HepG2 (cell line): ENCODE data around the gene VSTM1. TPM values are rescaled to one million over a fixed set of nuclear protein-coding genes. Genes with fewer than 3 reads are reported as not detected.

ENCODE experiments used
- ATAC-seq: fragments of 200-7000 bp; cut with Tn5 transposase; 3 replicates; pipeline ENCODE4 v1.9.1; 2020; ENCODE audit warnings: mild to moderate bottlenecking, moderate library complexity
- BruUV-seq: library from RNA; stranded (reverse); fragments of 400-500 nt; replicated peaks from 2 replicates; lab custom pipeline; 2021; lab: Mats Ljungman, UMichigan
- CTCF ChIA-PET: fragments of 300-600 bp; formaldehyde crosslinking; extraction: SDS; loops from one replicate; lab custom pipeline; 2021; ENCODE audit warnings: low total read pairs, inconsistent platforms, low intra/inter-chr PET ratio; lab: Yijun Ruan, JAX
- POLR2A ChIA-PET: fragments of 350-600 bp; sonication (Branson Sonifier 250); formaldehyde crosslinking; loops from one replicate; lab custom pipeline; 2020; ENCODE audit warnings: antibody characterized with exemption, inconsistent platforms; lab: Yijun Ruan, JAX
- DNase-seq: peaks from one replicate; pipeline ENCODE4 v3.0.0-alpha.2; 2015; ENCODE audit warnings: low spot score
- FAIRE-seq: peaks from 3 replicates; lab custom pipeline; 2011; peaks lifted over from hg19 to GRCh38; lab: Jason Lieb, UNC
- H2AFZ ChIP-seq: one replicate; pipeline ENCODE4 v1.6.1; 2011; ENCODE audit warnings: low read length, inconsistent platforms
- H3K27ac ChIP-seq: fragments of 300-600 bp; 3 replicates; pipeline ENCODE4 v1.8.0; 2011; ENCODE audit warnings: mixed run types, mild to moderate bottlenecking, mixed read lengths, low read length, inconsistent platforms; ENCODE audit not compliant: insufficient read depth; ENCODE audit errors: extremely low read length
- H3K27me3 ChIP-seq, 2 experiments: fragments of 200-600 bp in 1 of 2; 2 replicates in 1 of 2; 3 replicates in 1 of 2; pipeline versions ENCODE4 v1.6.0 to v1.8.0; 2011; ENCODE audit warnings: low read length in 2 of 2, mild to moderate bottlenecking in 2 of 2, moderate library complexity in 2 of 2, inconsistent platforms in 1 of 2; ENCODE audit not compliant: insufficient read depth in 2 of 2, control insufficient read depth in 1 of 2
- H3K36me3 ChIP-seq, 2 experiments: fragments of 200-600 bp in 1 of 2; replicated peaks in 1 of 2; 2 replicates in 1 of 2; 3 replicates in 1 of 2; pipeline versions ENCODE4 v1.5.1 to v1.8.0; 2011; ENCODE audit warnings: low read length in 2 of 2, inconsistent platforms in 1 of 2; ENCODE audit not compliant: insufficient read depth in 2 of 2, control insufficient read depth in 1 of 2
- H3K4me1 ChIP-seq: 2 replicates; pipeline ENCODE4 v1.5.1; 2012; ENCODE audit warnings: low read length, inconsistent platforms; ENCODE audit not compliant: insufficient read depth
- H3K4me2 ChIP-seq: 2 replicates; pipeline ENCODE4 v1.6.0; 2011; ENCODE audit warnings: low read depth, low read length, inconsistent platforms
- H3K4me3 ChIP-seq, 3 experiments: fragments of 200-600 bp in 1 of 3; sonication (generic), shearing (Covaris generic) in 1 of 3; replicated peaks in 1 of 3; 2 replicates each; pipeline ENCODE4 v1.5.1; 2011 to 2016; ENCODE audit warnings: low read length in 3 of 3, inconsistent platforms in 2 of 3, low read depth in 2 of 3, mild to moderate bottlenecking in 2 of 3, control low read depth in 1 of 3, mixed read lengths in 1 of 3; ENCODE audit not compliant: insufficient read depth in 1 of 3
- H3K79me2 ChIP-seq: one replicate; pipeline ENCODE4 v1.6.1; 2011; ENCODE audit warnings: low read length, inconsistent platforms; ENCODE audit not compliant: insufficient read depth
- H3K9ac ChIP-seq: 2 replicates; pipeline ENCODE4 v1.6.0; 2011; ENCODE audit warnings: mild to moderate bottlenecking, low read depth, low read length, inconsistent platforms; ENCODE audit not compliant: insufficient read depth
- H3K9me3 ChIP-seq: 2 replicates; pipeline ENCODE4 v1.5.1; 2012; ENCODE audit warnings: mild to moderate bottlenecking, low read length
- H4K20me1 ChIP-seq: 2 replicates; pipeline ENCODE4 v1.6.0; 2011; ENCODE audit warnings: inconsistent platforms, mild to moderate bottlenecking, low read length, moderate library complexity; ENCODE audit not compliant: insufficient read depth
- GTF2F1 ChIP-seq: fragments of 150-350 bp; IDR thresholded peaks from 2 replicates; pipeline ENCODE4 v1.6.1; 2014; ENCODE audit warnings: low read length
- KLF6 ChIP-seq: IDR thresholded peaks from 2 replicates; pipeline ENCODE4 v1.8.0; 2016; ENCODE audit warnings: missing biosample characterization, missing genetic modification reagents
- NCOA5 ChIP-seq: sonication (generic); formaldehyde crosslinking; IDR thresholded peaks from 2 replicates; pipeline ENCODE4 v1.4.0; 2020; ENCODE audit warnings: missing genetic modification reagents
- PCBP1 ChIP-seq: fragments of 200-400 bp; formaldehyde crosslinking; IDR thresholded peaks from 2 replicates; pipeline ENCODE4 v1.6.1; 2017; ENCODE audit warnings: mild to moderate bottlenecking, low read depth, low read length, borderline replicate concordance
- RARG ChIP-seq: sonication (generic); formaldehyde crosslinking; IDR thresholded peaks from 2 replicates; pipeline ENCODE4 v1.4.0; 2020; ENCODE audit warnings: low read depth, mild to moderate bottlenecking, missing genetic modification reagents
- SRSF1 ChIP-seq: fragments of 200-400 bp; formaldehyde crosslinking; optimal IDR thresholded peaks from 2 replicates; pipeline ENCODE3; 2017; ENCODE audit warnings: mild to moderate bottlenecking, low read depth, low read length, moderate library complexity
- ZNF839 ChIP-seq: sonication (generic); formaldehyde crosslinking; IDR thresholded peaks from 2 replicates; pipeline ENCODE4 v1.4.0; 2020; ENCODE audit warnings: missing genetic modification reagents, mild to moderate bottlenecking, borderline replicate concordance
- ZSCAN30 ChIP-seq: sonication (generic); formaldehyde crosslinking; IDR thresholded peaks from 2 replicates; pipeline ENCODE4 v1.5.0; 2020; ENCODE audit warnings: mild to moderate bottlenecking, missing genetic modification reagents
- WGBS: methylation state at CpG from one replicate; pipeline ENCODE4 v1.1.6; 2017; ENCODE audit warnings: low lambda C conversion rate; 5-methylcytosine and 5-hydroxymethylcytosine counted together
- in situ Hi-C: cut with HindIII; loops from 2 replicates; pipeline ENCODE4 v1.10.0; 2017; ENCODE audit warnings: low pct_unique_long_range_greater_than_20kb; ENCODE audit not compliant: extremely low pct_ligation_motif_present
- intact Hi-C: fragments of 100-400 bp; cut with micrococcal nuclease; formaldehyde crosslinking; loops from one replicate; pipeline ENCODE4 v1.10.0; 2022; ENCODE audit not compliant: unreplicated experiment
- polyA plus RNA-seq, 8 experiments: library from polyadenylated mRNA; depleted of rRNA in 3 of 8; stranded (reverse) in 7 of 8; unstranded in 1 of 8; fragments of >200 nt; fragmentation: Illumina TruSeq in 4 of 8; extraction: Trizol in 4 of 8; gene quantifications; 2 replicates each; pipeline versions ENCODE4 v1.2.1 to v1.2.3, GENCODE V29; 2011 to 2016; ENCODE audit warnings: low read depth in 4 of 8, missing spikeins in 1 of 8, mixed read lengths in 1 of 8; ENCODE audit not compliant: insufficient read depth in 1 of 8
- total RNA-seq, 5 experiments: library from RNA; depleted of rRNA; stranded (reverse); fragments of >200 nt; fragmentation: Illumina TruSeq; extraction: Trizol; gene quantifications; 2 replicates each; pipeline ENCODE4 v1.2.3, GENCODE V29; 2016; ENCODE audit warnings: low read depth in 1 of 5
- TF ChIP-seq, protein P1 (sequence below): sonication (generic); formaldehyde crosslinking; IDR thresholded peaks from 2 replicates; pipeline ENCODE4 v1.4.0; 2020; ENCODE audit warnings: missing genetic modification reagents

VSTM1 gene
- total and polyA plus RNA-seq, 2 of the 13 experiments (the other 11 are each of a cell fraction or from before 2014, with no cell fraction given) = not detected

GRCh38 chr19:54017261-54017660, 46.4 kb downstream of the VSTM1 start:
- Histone ChIP-seq H3K9ac (no peak overlapping the region), H3K36me3 (no peaks in the 10 kb centered on the region), H3K27ac (no peak overlapping the region), H2AFZ (no peak overlapping the region), H3K9me3 (no peaks in the 10 kb centered on the region)
- CTCF ChIA-PET = no interaction called here
- WGBS = 34% methylated on average over 4 of the region's 4 CpGs
- no peak for ATAC-seq
- intact Hi-C loops = no loop called here
- POLR2A ChIA-PET = no interaction called here
- TF ChIP-seq RARG (CRISPR knock-in tag) (no peak), ZSCAN30 (CRISPR knock-in tag) (no peak), PCBP1 (no peak), SRSF1 (no peak), NCOA5 (CRISPR knock-in tag) (no peak), KLF6 (CRISPR knock-in tag) (no peak), GTF2F1 (no peak), ZNF839 (CRISPR knock-in tag) (no peak)
- TF ChIP-seq, protein P1, sequence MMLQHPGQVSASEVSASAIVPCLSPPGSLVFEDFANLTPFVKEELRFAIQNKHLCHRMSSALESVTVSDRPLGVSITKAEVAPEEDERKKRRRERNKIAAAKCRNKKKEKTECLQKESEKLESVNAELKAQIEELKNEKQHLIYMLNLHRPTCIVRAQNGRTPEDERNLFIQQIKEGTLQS (CRISPR knock-in tag) = no peak
- TF ChIP-seq, all 625 proteins: peak for 0
- no TSS peak for BruUV-seq
- no peak for FAIRE-seq
- in situ Hi-C loops = no loop called here
- no peak overlapping the region for H3K4me3 ChIP-seq
- no peaks in the 10 kb centered on the region for H4K20me1 ChIP-seq
- no peak overlapping the region for H3K4me2 ChIP-seq
- DNase-seq = no peak
- no peaks in the 10 kb centered on the region for H3K79me2 ChIP-seq
- peaks cover 3 to 24% of the 10 kb centered on the region in 2 experiments; a peak in 4 of 5 replicates for H3K27me3 ChIP-seq
- peaks cover 28% of the 10 kb centered on the region for H3K4me1 ChIP-seq
